ENCODE results near the gene MIOS.

- no peak for TF ChIP-seq MAX (IDR thresholded peaks at IDR 0.05)
- TF ChIP-seq POLR2A (IDR thresholded peaks at IDR 0.05; ENCODE audit: control extremely low read depth in 1 of 2, low read depth in 2 of 2, low read length in 2 of 2), result no peak
- TF ChIP-seq CTCF (IDR thresholded peaks at IDR 0.05; ENCODE audit: control extremely low read depth in 1 of 3, insufficient read depth in 1 of 3, low read depth in 1 of 3, low read length in 3 of 3), result no peak
- TF ChIP-seq MAFK (IDR thresholded peaks at IDR 0.05; ENCODE audit: low read depth, low read length), result no peak
- TF ChIP-seq NRF1 (IDR thresholded peaks at IDR 0.05; ENCODE audit: low read depth, low read length), result no peak
- TF ChIP-seq EGR1 (IDR thresholded peaks at IDR 0.05; ENCODE audit: borderline replicate concordance, low read depth, low read length), result no peak
- TF ChIP-seq JUND (IDR thresholded peaks at IDR 0.05; ENCODE audit: low read length), result no peak
- no peak for TF ChIP-seq USF2 (IDR thresholded peaks at IDR 0.05; ENCODE audit: low read length)
- no peak for TF ChIP-seq TAF1 (IDR thresholded peaks at IDR 0.05; ENCODE audit: low read depth, low read length)
- no peak for TF ChIP-seq RFX5 (IDR thresholded peaks at IDR 0.05; ENCODE audit: borderline replicate concordance, low read depth, low read length)
- TF ChIP-seq RBBP5 (IDR thresholded peaks at IDR 0.05; ENCODE audit: borderline replicate concordance, low read depth, low read length), result no peak
- TF ChIP-seq ATF3 (IDR thresholded peaks at IDR 0.05; ENCODE audit: insufficient read depth, low read depth, low read length), result no peak
Observed at GRCh38 chr7:7552199-7552598, 14.5 kb upstream of the MIOS start.

All from H1 (cell line).